GM12875 (cell line): Measurements from ENCODE around the gene GTF2H4.

Source experiments
- H3K4me3 ChIP-seq: one replicate; pipeline ENCODE4 v1.5.1; 2011; ENCODE audit warnings: low read depth, low read length, control low read depth
- CTCF ChIP-seq: IDR thresholded peaks from 2 replicates; pipeline ENCODE4 v1.5.1; 2011; ENCODE audit warnings: low read depth, mild to moderate bottlenecking, control low read depth, inconsistent platforms, low read length, moderate library complexity, borderline replicate concordance; ENCODE audit not compliant: insufficient read depth

GTF2H4 gene

GRCh38 chr6:30939473-30939872 is 31.5 kb downstream of the GTF2H4 start:
- TF ChIP-seq CTCF: no peak
- no peak overlapping the region for H3K4me3 ChIP-seq

GRCh38 chr6:30940361-30940986 is 32.5 kb downstream of the GTF2H4 start, which contains the start of gene MUCL3:
MUCL3 (plus strand) TSS chr6:30940973; CDS start chr6:30941000, 27 bp downstream.
- no peak within 1 kb of the TSS for H3K4me3 ChIP-seq
- TF ChIP-seq CTCF: no peak

GRCh38 chr6:30942338-30943060 is 34.5 kb downstream of the GTF2H4 start:
- no peak for TF ChIP-seq CTCF
- H3K4me3 ChIP-seq: no peak overlapping the region

GRCh38 chr6:30944051-30944450 is 36.0 kb downstream of the GTF2H4 start:
- H3K4me3 ChIP-seq: no peak overlapping the region
- TF ChIP-seq CTCF: no peak

GRCh38 chr6:30945281-30945680 is 37.3 kb downstream of the GTF2H4 start:
- no peak overlapping the region for H3K4me3 ChIP-seq
- TF ChIP-seq CTCF: no peak

- H3K4me3 ChIP-seq: no peak overlapping the region
- no peak for TF ChIP-seq CTCF
Measured at GRCh38 chr6:30947231-30947630, 39.2 kb downstream of the GTF2H4 start.

- no peak for TF ChIP-seq CTCF
- H3K4me3 ChIP-seq: no peak overlapping the region
Measured at GRCh38 chr6:30948811-30949210, 40.8 kb downstream of the GTF2H4 start.
